Measurements from ENCODE around the gene SLC12A3.

GRCh38 chr16:56892705-56893104, 27.7 kb downstream of the SLC12A3 start:
- TF ChIP-seq CTCF (conservative IDR thresholded peaks at IDR 0.05; ENCODE audit: low read length) (no peak), EZH2phosphoT487 (IDR thresholded peaks at IDR 0.05; ENCODE audit: borderline replicate concordance) (no peak)
